GM18909 (cell line): ENCODE results near the gene KLHL2.
"Not testable (repeated sequence)": the region's sequence is repeated elsewhere in the genome, so short reads cannot be mapped to it uniquely, and the experiment has no call there.

Experiments used
- ATAC-seq: cut with Tn5 transposase; IDR thresholded peaks from one replicate; pipeline ENCODE4 v1.9.1; 2021; ENCODE audit warnings: mild to moderate bottlenecking; ENCODE audit not compliant: unreplicated experiment, poor library complexity

KLHL2 gene

GRCh38 chr4:165227401-165227800 lies 20.0 kb downstream of the KLHL2 start:
- not testable (repeated sequence) for ATAC-seq

GRCh38 chr4:165229490-165230200 lies 22.3 kb downstream of the KLHL2 start:
- not testable (repeated sequence) for ATAC-seq

GRCh38 chr4:165232623-165233433 lies 25.5 kb downstream of the KLHL2 start:
- peak; percentile 49 for ATAC-seq

- no peak for ATAC-seq
These were observed 27.4 kb downstream of the KLHL2 start for GRCh38 chr4:165234766-165235165.

- ATAC-seq, result not testable (repeated sequence)
These were observed 29.5 kb downstream of the KLHL2 start for GRCh38 chr4:165236852-165237251.

GRCh38 chr4:165238041-165238640 lies 30.8 kb downstream of the KLHL2 start:
- peak; percentile 73 for ATAC-seq

- not testable (repeated sequence) for ATAC-seq
These were observed 33.4 kb downstream of the KLHL2 start for GRCh38 chr4:165240761-165241160.

GRCh38 chr4:165244148-165244547 lies 36.8 kb downstream of the KLHL2 start:
- ATAC-seq, result not testable (repeated sequence)

GRCh38 chr4:165244587-165245186 lies 37.3 kb downstream of the KLHL2 start:
- ATAC-seq, result not testable (repeated sequence)

- ATAC-seq, result no peak
These were observed 40.7 kb downstream of the KLHL2 start for GRCh38 chr4:165248102-165248501.

GRCh38 chr4:165248904-165249303 lies 41.5 kb downstream of the KLHL2 start:
- ATAC-seq, result not testable (repeated sequence)

GRCh38 chr4:165254771-165255170 lies 47.4 kb downstream of the KLHL2 start:
- not testable (repeated sequence) for ATAC-seq

GRCh38 chr4:165255439-165255838 lies 48.1 kb downstream of the KLHL2 start:
- ATAC-seq, result peak; percentile 97

GRCh38 chr4:165256074-165256659 lies 48.8 kb downstream of the KLHL2 start:
- ATAC-seq, result peak; percentile 32

GRCh38 chr4:165259776-165260175 lies 52.4 kb downstream of the KLHL2 start:
- ATAC-seq, result not testable (repeated sequence)

- ATAC-seq, result not testable (repeated sequence)
These were observed 54.9 kb downstream of the KLHL2 start for GRCh38 chr4:165262306-165262705.

- not testable (repeated sequence) for ATAC-seq
These were observed 56.1 kb downstream of the KLHL2 start for GRCh38 chr4:165263466-165263865.

- not testable (repeated sequence) for ATAC-seq
These were observed 62.6 kb downstream of the KLHL2 start for GRCh38 chr4:165269931-165270330.

GRCh38 chr4:165273443-165273842 lies 66.1 kb downstream of the KLHL2 start:
- not testable (repeated sequence) for ATAC-seq

GRCh38 chr4:165275357-165275756 lies 68.0 kb downstream of the KLHL2 start:
- peak; percentile 52 for ATAC-seq
